Caco-2 (cell line): ENCODE measurements around the gene KLK2. TPM values are rescaled to one million over a fixed set of nuclear protein-coding genes. Genes with fewer than 3 reads are reported as not detected.

Experiments used
- BruUV-seq: library from RNA; stranded (reverse); fragments of 400-500 nt; replicated peaks from 2 replicates; lab custom pipeline; 2021; lab: Mats Ljungman, UMichigan
- CTCF ChIA-PET: fragments of 300-600 bp; sonication (Branson Sonifier 250); formaldehyde crosslinking; loops from one replicate; lab custom pipeline; 2022; ENCODE audit warnings: antibody characterized with exemption; lab: Charles Lee
- POLR2A ChIA-PET: fragments of 300-600 bp; sonication (Branson Sonifier 250); formaldehyde crosslinking; loops from one replicate; lab custom pipeline; 2022; ENCODE audit warnings: antibody characterized with exemption; lab: Charles Lee
- DNase-seq, 2 experiments: peaks; one replicate each; pipeline versions ENCODE4 v3.0.0 to v3.0.0-alpha.2; 2020 to 2022
- H3K27me3 ChIP-seq: replicated peaks from 2 replicates; pipeline ENCODE4 v1.6.0; 2011; ENCODE audit warnings: low read length; ENCODE audit not compliant: control insufficient read depth, insufficient read depth
- H3K36me3 ChIP-seq: 2 replicates; pipeline ENCODE4 v1.5.1; 2011; ENCODE audit warnings: low read length; ENCODE audit not compliant: control insufficient read depth, insufficient read depth
- H3K4me1 ChIP-seq: fragments of 250-450 bp; sonication (Bioruptor Pico); 2 replicates; pipeline ENCODE4 v1.5.1; 2020; ENCODE audit warnings: mild to moderate bottlenecking
- H3K4me3 ChIP-seq: 2 replicates; pipeline ENCODE4 v1.5.1; 2011; ENCODE audit warnings: low read depth, mild to moderate bottlenecking, control low read depth, low read length
- H3K9me3 ChIP-seq: fragments of 250-450 bp; sonication (Bioruptor Pico); 2 replicates; pipeline ENCODE4 v1.5.1; 2020; ENCODE audit warnings: mild to moderate bottlenecking, moderate library complexity
- H3K27ac Mint-ChIP-seq: one replicate; pipeline ENCODE4 v1.8.0; 2022; ENCODE audit warnings: mixed read lengths; ENCODE audit not compliant: unreplicated experiment
- H3K27me3 Mint-ChIP-seq: one replicate; pipeline ENCODE4 v1.8.0; 2022; ENCODE audit warnings: mixed read lengths; ENCODE audit not compliant: insufficient read depth, unreplicated experiment
- H3K36me3 Mint-ChIP-seq: one replicate; pipeline ENCODE4 v1.8.0; 2022; ENCODE audit warnings: mild to moderate bottlenecking, mixed read lengths; ENCODE audit not compliant: insufficient read depth, unreplicated experiment
- H3K4me1 Mint-ChIP-seq: one replicate; pipeline ENCODE4 v1.8.0; 2022; ENCODE audit warnings: low read depth, mixed read lengths; ENCODE audit not compliant: unreplicated experiment
- H3K4me3 Mint-ChIP-seq: one replicate; pipeline ENCODE4 v1.8.0; 2022; ENCODE audit warnings: mild to moderate bottlenecking, moderate library complexity, mixed read lengths; ENCODE audit not compliant: unreplicated experiment
- H3K9me3 Mint-ChIP-seq: one replicate; pipeline ENCODE4 v1.8.0; 2022; ENCODE audit warnings: mixed read lengths; ENCODE audit not compliant: unreplicated experiment
- CTCF ChIP-seq, 2 experiments: fragments of 200-600 bp in 1 of 2; IDR thresholded peaks; 1 replicate in 1 of 2; 2 replicates in 1 of 2; pipeline versions ENCODE4 v1.5.1 to v1.8.0; 2011 to 2022; ENCODE audit warnings: antibody characterized with exemption in 1 of 2, control low read depth in 1 of 2, inconsistent platforms in 1 of 2, low read depth in 1 of 2, low read length in 1 of 2, mild to moderate bottlenecking in 1 of 2, moderate library complexity in 1 of 2; ENCODE audit not compliant: insufficient read depth in 1 of 2, severe bottlenecking in 1 of 2, unreplicated experiment in 1 of 2
- intact Hi-C: fragments of 100-400 bp; cut with micrococcal nuclease; formaldehyde crosslinking; loops from one replicate; pipeline ENCODE4 v1.10.0; 2022; ENCODE audit not compliant: unreplicated experiment
- total RNA-seq: library from RNA; stranded (reverse); gene quantifications from 2 replicates; pipeline ENCODE4 v1.2.3, GENCODE V29; 2022

The KLK2 gene
- total RNA-seq, 1 experiment from 2014 or later = not detected

GRCh38 chr19:50859849-50860248 is 13.4 kb upstream of the KLK2 start:
- no peak overlapping the region for H3K4me3 Mint-ChIP-seq

GRCh38 chr19:50861010-50861409 is 12.2 kb upstream of the KLK2 start:
- peaks cover 27% of the 10 kb centered on the region for H3K27me3 Mint-ChIP-seq
- no peak overlapping the region for H3K27ac Mint-ChIP-seq
- intact Hi-C loops = no loop called here
- CTCF ChIA-PET = no interaction called here
- no peak for TF ChIP-seq CTCF (IDR thresholded peaks at IDR 0.05; ENCODE audit: insufficient read depth in 1 of 2, low read depth in 1 of 2, low read length in 1 of 2, severe bottlenecking in 1 of 2, unreplicated experiment in 1 of 2)
- no peaks in the 10 kb centered on the region for H3K36me3 Mint-ChIP-seq
- POLR2A ChIA-PET = no interaction called here
- H3K4me3 Mint-ChIP-seq = no peak overlapping the region
- no peaks in the 10 kb centered on the region for H3K4me1 Mint-ChIP-seq
- no peaks in the 10 kb centered on the region for H3K36me3 ChIP-seq
- H3K9me3 Mint-ChIP-seq = no peaks in the 10 kb centered on the region
- no peaks in the 10 kb centered on the region for H3K4me1 ChIP-seq
- H3K4me3 ChIP-seq = no peak overlapping the region
- DNase-seq = peak in 1 of 2 experiments; percentile 16
- H3K9me3 ChIP-seq = 0 out of 2 replicates have a peak, but pooled peaks cover 13% of the 10 kb centered on the region
- BruUV-seq = no TSS peak
- H3K27me3 ChIP-seq = no peaks in the 10 kb centered on the region; the same call in 1 of the 2 replicates

More at GRCh38 chr19:50859849-50860248, 13.4 kb upstream of the KLK2 start:
- Mint-ChIP-seq H3K27ac (no peak overlapping the region), H3K4me1 (no peaks in the 10 kb centered on the region), H3K36me3 (no peaks in the 10 kb centered on the region), H3K9me3 (no peaks in the 10 kb centered on the region), H3K27me3 (peaks cover 30% of the 10 kb centered on the region)
- H3K4me1 ChIP-seq = no peaks in the 10 kb centered on the region
- POLR2A ChIA-PET = no interaction called here
- CTCF ChIA-PET = no interaction called here
- H3K27me3 ChIP-seq = no peaks in the 10 kb centered on the region; the same call in 1 of the 2 replicates
- DNase-seq = peak in 1 of 2 experiments; percentile 8
- intact Hi-C loops = no loop called here
- 0 out of 2 replicates have a peak, but pooled peaks cover 13% of the 10 kb centered on the region for H3K9me3 ChIP-seq
- TF ChIP-seq CTCF (IDR thresholded peaks at IDR 0.05; ENCODE audit: insufficient read depth in 1 of 2, low read depth in 1 of 2, low read length in 1 of 2, severe bottlenecking in 1 of 2, unreplicated experiment in 1 of 2) = no peak
- BruUV-seq = no TSS peak
- no peak overlapping the region for H3K4me3 ChIP-seq
- H3K36me3 ChIP-seq = no peaks in the 10 kb centered on the region

GRCh38 chr19:50861496-50862286 is 11.5 kb upstream of the KLK2 start:
- Mint-ChIP-seq H3K27ac (no peak overlapping the region), H3K27me3 (peaks cover 25% of the 10 kb centered on the region), H3K4me1 (no peaks in the 10 kb centered on the region), H3K4me3 (no peak overlapping the region), H3K9me3 (no peaks in the 10 kb centered on the region), H3K36me3 (no peaks in the 10 kb centered on the region)
- no peaks in the 10 kb centered on the region; the same call in 1 of the 2 replicates for H3K27me3 ChIP-seq
- DNase-seq = no peak
- no peak overlapping the region for H3K4me3 ChIP-seq
- 0 out of 2 replicates have a peak, but pooled peaks cover 13% of the 10 kb centered on the region for H3K9me3 ChIP-seq
- no peak for TF ChIP-seq CTCF (IDR thresholded peaks at IDR 0.05; ENCODE audit: insufficient read depth in 1 of 2, low read depth in 1 of 2, low read length in 1 of 2, severe bottlenecking in 1 of 2, unreplicated experiment in 1 of 2)
- H3K4me1 ChIP-seq = no peaks in the 10 kb centered on the region
- no peaks in the 10 kb centered on the region for H3K36me3 ChIP-seq
- CTCF ChIA-PET = no interaction called here
- intact Hi-C loops = no loop called here
- POLR2A ChIA-PET = no interaction called here
- BruUV-seq = no TSS peak
